CD4-positive, CD25-positive, alpha-beta regulatory T cell (primary cell): ENCODE results near the gene CFAP410. TPM values are rescaled to one million over a fixed set of nuclear protein-coding genes. Genes with fewer than 3 reads are reported as not detected.
"Not testable (repeated sequence)": the region's sequence is repeated elsewhere in the genome, so short reads cannot be mapped to it uniquely, and the experiment has no call there.

ENCODE experiments used
- ATAC-seq, 2 donors: fragments of 150-1000 bp; cut with Tn5 transposase; one replicate each; pipeline ENCODE4 v1.10.0; 2021; ENCODE audit warnings: low read depth in 2 of 2, moderate number of reproducible peaks in 2 of 2, moderate library complexity in 1 of 2
- DNase-seq, 3 donors: peaks; one replicate each; pipeline versions ENCODE4 v3.0.0 to v3.0.0-alpha.2; 2012 to 2022; ENCODE audit warnings: mixed read lengths in 1 of 3
- H3K27ac ChIP-seq: one replicate; pipeline ENCODE4 v1.7.0; 2013; ENCODE audit warnings: mild to moderate bottlenecking, low read length; ENCODE audit not compliant: insufficient read depth, poor library complexity, severe bottlenecking
- H3K27me3 ChIP-seq: one replicate; pipeline ENCODE4 v1.7.0; 2013; ENCODE audit warnings: low read length; ENCODE audit not compliant: control insufficient read depth, insufficient read depth
- H3K36me3 ChIP-seq: one replicate; pipeline ENCODE4 v1.7.0; 2013; ENCODE audit warnings: mild to moderate bottlenecking, low read length, moderate library complexity; ENCODE audit not compliant: control insufficient read depth, insufficient read depth
- H3K4me1 ChIP-seq: 2 replicates; pipeline ENCODE4 v1.7.0; 2013; ENCODE audit warnings: mild to moderate bottlenecking, low read length; ENCODE audit not compliant: insufficient read depth, control insufficient read depth, poor library complexity, severe bottlenecking
- H3K4me3 ChIP-seq: one replicate; pipeline ENCODE4 v1.7.0; 2013; ENCODE audit warnings: low read depth, mild to moderate bottlenecking, low read length, moderate library complexity
- H3K9me3 ChIP-seq, 2 experiments: 1 replicate in 1 of 2; 2 replicates in 1 of 2; pipeline ENCODE4 v1.7.0; 2013; ENCODE audit warnings: low read length in 2 of 2, mild to moderate bottlenecking in 1 of 2, moderate library complexity in 1 of 2; ENCODE audit not compliant: control insufficient read depth in 2 of 2
- H3K27ac Mint-ChIP-seq, 3 donors: one replicate each; pipeline ENCODE4 v1.8.0; 2020 to 2022; ENCODE audit warnings: mild to moderate bottlenecking in 3 of 3, mixed read lengths in 3 of 3, moderate library complexity in 2 of 3
- H3K27me3 Mint-ChIP-seq: one replicate; pipeline ENCODE4 v1.8.0; 2022; ENCODE audit warnings: mild to moderate bottlenecking, mixed read lengths
- H3K36me3 Mint-ChIP-seq: one replicate; pipeline ENCODE4 v1.8.0; 2020; ENCODE audit warnings: mixed read lengths
- H3K4me1 Mint-ChIP-seq, 4 donors: one replicate each; pipeline ENCODE4 v1.8.0; 2020 to 2022; ENCODE audit warnings: mixed read lengths in 4 of 4, mild to moderate bottlenecking in 1 of 4
- H3K4me3 Mint-ChIP-seq, 4 donors: one replicate each; pipeline ENCODE4 v1.8.0; 2020 to 2022; ENCODE audit warnings: mild to moderate bottlenecking in 4 of 4, mixed read lengths in 4 of 4, moderate library complexity in 3 of 4
- H3K9me3 Mint-ChIP-seq, 7 donors: one replicate each; pipeline ENCODE4 v1.8.0; 2020 to 2022; ENCODE audit warnings: mixed read lengths in 7 of 7, mild to moderate bottlenecking in 3 of 7, moderate library complexity in 2 of 7
- polyA plus RNA-seq, 4 donors: library from polyadenylated mRNA; unstranded; fragments of 300-500 nt; fragmentation: Illumina TruSeq; gene quantifications; one replicate each; pipeline ENCODE4 v1.2.3, GENCODE V29; 2021
- total RNA-seq: library from RNA; stranded (reverse); gene quantifications from one replicate; pipeline ENCODE4 v1.2.3, GENCODE V29; 2022

CFAP410 gene
- total and polyA plus RNA-seq, 5 donors from 2014 or later = 16.4 to 49.1 (median 17.2) TPM

DNA sequence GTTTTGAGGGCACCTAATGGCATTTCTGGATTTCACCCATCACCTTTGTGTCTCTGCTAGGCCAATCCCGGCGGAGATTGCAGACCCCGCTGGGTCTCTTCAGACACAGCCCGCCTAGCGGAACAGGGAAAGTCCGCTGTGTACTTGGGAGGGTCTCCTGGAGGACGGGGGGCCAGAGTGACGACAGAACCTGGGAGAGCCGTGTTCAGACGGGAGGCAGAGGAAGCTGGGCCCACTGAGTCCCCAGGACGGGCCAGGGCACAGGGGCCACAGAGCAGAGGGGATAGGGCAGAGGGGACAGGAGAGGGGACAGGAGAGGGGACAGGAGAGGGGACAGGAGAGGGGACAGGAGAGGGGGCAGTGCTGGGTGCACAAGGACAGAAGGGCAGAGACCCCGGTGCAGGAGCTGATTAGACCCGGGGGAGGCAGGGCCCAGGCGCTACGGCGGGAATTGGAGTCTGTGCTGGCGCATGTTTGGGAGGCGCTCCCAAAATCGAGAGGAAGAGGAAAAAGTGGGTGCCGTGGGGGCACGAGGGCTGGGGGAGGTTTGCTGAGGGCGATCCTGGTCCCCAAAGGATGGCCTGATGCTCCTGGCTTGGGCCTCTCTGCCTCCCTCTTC, 26.9 kb upstream of the CFAP410 start:
- no peaks in the 10 kb centered on the region for H3K27me3 ChIP-seq
- H3K4me3 ChIP-seq = no peak overlapping the region
- no peak for ATAC-seq
- H3K9me3 Mint-ChIP-seq = peaks cover 0 to 11% (median 6%) of the 10 kb centered on the region in 7 donors
- no peaks in the 10 kb centered on the region for H3K4me1 ChIP-seq
- H3K9me3 ChIP-seq = peaks cover 0 to 7% of the 10 kb centered on the region in 2 experiments
- H3K27ac ChIP-seq = no peak overlapping the region
- no peaks in the 10 kb centered on the region for H3K36me3 Mint-ChIP-seq
- no peak overlapping the region for H3K27ac Mint-ChIP-seq
- H3K27me3 Mint-ChIP-seq = peaks cover 5% of the 10 kb centered on the region
- no peaks in the 10 kb centered on the region for H3K36me3 ChIP-seq
- DNase-seq = no peak
- H3K4me3 Mint-ChIP-seq = no peak overlapping the region
- H3K4me1 Mint-ChIP-seq = peaks cover 0 to 5% (median 1%) of the 10 kb centered on the region in 4 donors

DNA sequence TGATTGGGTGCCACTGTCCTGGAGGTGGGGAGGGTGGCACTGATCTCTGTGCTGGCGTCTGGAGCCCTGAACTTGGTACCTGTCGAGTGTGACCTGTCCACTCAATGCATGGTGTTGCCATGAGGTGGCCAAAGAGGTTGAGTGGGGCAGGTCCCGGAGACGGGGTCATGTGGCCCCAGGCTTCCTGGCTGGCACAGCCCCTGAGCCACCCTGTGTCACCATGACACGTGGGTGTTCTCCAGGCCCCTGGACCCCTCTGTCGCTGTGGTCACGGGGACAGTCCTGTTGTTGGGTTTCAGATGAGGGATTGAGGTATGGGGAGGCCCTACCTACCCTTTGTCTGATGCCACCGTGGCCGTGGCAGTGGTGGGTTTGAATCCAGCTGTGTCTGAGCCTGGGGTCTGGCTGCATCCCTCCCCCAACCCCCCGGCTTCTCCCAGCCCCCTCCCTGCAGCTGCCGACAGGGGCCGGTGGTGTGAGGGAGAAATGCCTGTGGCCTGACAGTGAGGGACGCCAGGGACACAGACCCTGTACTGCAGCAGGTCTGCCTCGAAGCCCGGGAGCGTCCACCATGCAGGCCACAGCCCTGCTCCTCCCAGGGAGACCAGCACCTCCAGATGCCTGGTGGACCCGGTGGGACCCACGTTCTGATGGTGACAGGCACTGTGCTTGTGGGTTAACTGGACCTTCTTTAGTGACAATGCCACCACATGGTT, 26.2 kb upstream of the CFAP410 start:
- Histone ChIP-seq H3K4me3 (no peak overlapping the region), H3K36me3 (no peaks in the 10 kb centered on the region), H3K4me1 (no peaks in the 10 kb centered on the region), H3K27ac (no peak overlapping the region), H3K27me3 (no peaks in the 10 kb centered on the region), H3K9me3 (peaks cover 0 to 7% of the 10 kb centered on the region in 2 experiments)
- ATAC-seq = no peak
- DNase-seq = no peak
- Mint-ChIP-seq H3K4me1 (peaks cover 0 to 5% (median 2%) of the 10 kb centered on the region in 4 donors), H3K9me3 (peaks cover 0 to 11% (median 6%) of the 10 kb centered on the region in 7 donors), H3K27ac (no peak overlapping the region), H3K36me3 (no peaks in the 10 kb centered on the region), H3K4me3 (no peak overlapping the region), H3K27me3 (peaks cover 10% of the 10 kb centered on the region)

DNA sequence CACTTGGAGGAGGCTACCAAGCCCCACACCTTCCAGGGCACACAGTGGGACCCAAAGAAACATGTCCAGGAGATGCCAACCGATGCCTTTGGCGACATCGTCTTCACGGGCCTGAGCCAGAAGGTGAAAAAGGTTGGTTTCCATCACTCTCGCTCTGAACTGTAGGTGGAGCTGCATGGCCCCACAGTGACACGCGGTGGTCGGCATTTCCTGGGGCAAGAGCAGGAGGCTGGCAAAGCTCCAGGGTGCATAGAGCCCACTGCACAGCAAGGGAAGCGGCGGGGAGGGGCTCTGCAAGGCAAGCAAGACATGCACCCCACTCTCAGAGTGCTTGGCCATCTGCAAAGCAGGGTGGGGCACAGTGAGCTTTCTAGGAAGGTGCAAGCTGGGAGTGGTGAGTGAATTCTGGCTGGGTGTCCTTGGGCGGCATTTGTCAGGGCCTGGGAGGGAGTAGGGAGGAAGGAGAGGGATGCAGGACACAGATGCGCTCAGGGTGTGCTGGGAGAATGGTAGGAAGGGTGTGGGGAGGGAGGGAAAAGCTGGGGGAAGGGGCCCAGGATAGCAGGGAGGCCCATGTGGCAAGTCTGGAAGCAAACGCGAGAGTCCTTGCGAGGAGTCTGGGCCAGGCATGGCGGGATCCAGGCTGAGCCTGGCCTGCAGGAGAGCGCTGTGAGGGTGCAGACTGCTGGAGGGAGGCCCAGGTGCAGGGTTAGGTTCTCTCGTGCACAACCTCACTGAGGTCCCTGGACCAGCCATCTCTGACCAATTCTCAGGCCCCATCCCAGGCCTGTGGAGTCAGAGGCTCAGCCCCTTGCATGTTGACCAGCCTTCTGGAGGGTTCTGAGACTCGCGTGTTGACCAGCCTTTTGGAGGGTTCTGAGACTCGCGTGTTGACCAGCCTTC, 25.2 kb upstream of the CFAP410 start:
- no peaks in the 10 kb centered on the region for H3K36me3 ChIP-seq
- no peak overlapping the region for H3K4me3 ChIP-seq
- peaks cover 10% of the 10 kb centered on the region for H3K27me3 Mint-ChIP-seq
- DNase-seq (no peak), ATAC-seq (no peak)
- no peak overlapping the region for H3K4me3 Mint-ChIP-seq
- peaks cover 0 to 11% (median 6%) of the 10 kb centered on the region in 7 donors for H3K9me3 Mint-ChIP-seq
- H3K4me1 ChIP-seq = no peaks in the 10 kb centered on the region
- H3K27ac ChIP-seq = no peak overlapping the region
- H3K9me3 ChIP-seq = peaks cover 0 to 7% of the 10 kb centered on the region in 2 experiments
- no peaks in the 10 kb centered on the region for H3K27me3 ChIP-seq
- peaks cover 0 to 6% (median 5%) of the 10 kb centered on the region in 4 donors for H3K4me1 Mint-ChIP-seq
- no peaks in the 10 kb centered on the region for H3K36me3 Mint-ChIP-seq
- no peak overlapping the region for H3K27ac Mint-ChIP-seq

DNA sequence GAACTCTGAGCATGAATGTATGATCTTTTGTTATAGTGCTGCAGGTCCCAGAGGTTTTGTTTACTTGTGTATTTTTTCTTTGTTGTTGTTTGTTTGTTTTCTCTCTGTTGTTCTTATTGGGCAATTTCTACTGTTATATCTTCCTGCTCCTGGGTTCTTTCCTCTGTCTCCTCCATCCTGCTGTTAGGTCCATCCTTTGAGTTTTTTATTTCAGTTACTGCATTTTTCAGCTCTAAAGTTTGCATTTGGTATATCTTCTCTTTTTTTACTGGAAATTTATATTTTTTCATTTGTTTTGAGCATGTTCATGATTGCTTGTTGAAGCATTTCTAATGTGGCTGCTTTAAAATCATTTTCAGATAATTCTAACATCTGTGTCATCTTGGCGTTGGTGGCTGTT, 24.1 kb upstream of the CFAP410 start:
- no peaks in the 10 kb centered on the region for H3K27me3 ChIP-seq
- Mint-ChIP-seq H3K4me1 (peaks cover 0 to 10% (median 5%) of the 10 kb centered on the region in 4 donors), H3K4me3 (no peak overlapping the region), H3K36me3 (no peaks in the 10 kb centered on the region), H3K9me3 (peaks cover 0 to 11% (median 6%) of the 10 kb centered on the region in 7 donors), H3K27me3 (peaks cover 13% of the 10 kb centered on the region), H3K27ac (no peak overlapping the region)
- H3K36me3 ChIP-seq = no peaks in the 10 kb centered on the region
- no peaks in the 10 kb centered on the region for H3K4me1 ChIP-seq
- no peak for ATAC-seq
- DNase-seq = no peak
- H3K4me3 ChIP-seq = no peak overlapping the region
- H3K9me3 ChIP-seq = peaks cover 0 to 7% of the 10 kb centered on the region in 2 experiments
- no peak overlapping the region for H3K27ac ChIP-seq

DNA sequence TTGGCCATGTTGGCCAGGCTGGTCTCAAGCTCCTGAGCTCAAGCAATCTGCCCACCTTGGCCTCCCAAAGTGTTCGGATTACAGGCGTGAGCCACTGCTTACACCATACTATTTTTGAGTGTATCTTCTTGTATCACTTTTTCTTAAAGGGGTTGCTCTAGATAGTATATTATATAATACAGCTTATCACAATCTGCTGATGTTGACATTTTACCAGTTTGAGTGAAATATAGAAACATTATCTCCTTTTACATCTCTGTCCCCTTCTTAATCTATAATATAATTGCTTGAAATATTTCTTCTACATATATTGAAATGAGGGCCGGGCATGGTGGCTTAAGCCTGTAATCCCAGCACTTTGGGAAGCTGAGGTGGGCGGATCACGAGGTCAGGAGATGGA, 22.7 kb upstream of the CFAP410 start:
- H3K36me3 ChIP-seq, H3K27ac ChIP-seq, H3K36me3 Mint-ChIP-seq, H3K4me3 ChIP-seq, H3K27me3 Mint-ChIP-seq, ATAC-seq, H3K4me3 Mint-ChIP-seq, H3K4me1 Mint-ChIP-seq, H3K27ac Mint-ChIP-seq, H3K4me1 ChIP-seq, DNase-seq, H3K27me3 ChIP-seq, H3K9me3 ChIP-seq: not testable (repeated sequence)
- peaks cover 0 to 11% (median 6%) of the 10 kb centered on the region in 7 donors for H3K9me3 Mint-ChIP-seq

DNA sequence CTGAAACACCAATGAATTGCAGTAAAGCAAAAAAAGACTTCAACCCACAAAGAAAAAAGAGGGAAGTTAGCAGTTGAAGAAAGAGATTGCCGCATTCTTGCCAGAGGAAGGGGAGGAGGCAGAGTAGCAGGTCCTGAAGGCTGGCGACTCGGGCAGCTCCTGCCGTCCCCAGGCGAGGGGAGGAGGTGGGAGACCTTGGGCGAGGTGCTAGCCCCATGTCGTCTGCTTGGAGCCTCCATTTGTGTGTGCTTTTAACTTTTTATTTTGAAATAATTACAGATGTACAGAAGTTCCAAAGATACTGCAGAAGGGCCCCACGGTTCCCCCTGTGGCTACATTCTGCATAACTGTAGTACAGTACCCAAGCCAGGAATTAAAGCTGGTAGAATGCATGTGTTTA, 21.0 kb upstream of the CFAP410 start:
- Histone ChIP-seq H3K36me3 (no peaks in the 10 kb centered on the region), H3K4me3 (no peak overlapping the region), H3K9me3 (peaks cover 0 to 7% of the 10 kb centered on the region in 2 experiments), H3K27me3 (no peaks in the 10 kb centered on the region), H3K27ac (no peak overlapping the region), H3K4me1 (no peaks in the 10 kb centered on the region)
- DNase-seq (no peak), ATAC-seq (peak in 1 of 2 donors; percentile 44)
- Mint-ChIP-seq H3K27ac (no peak overlapping the region), H3K36me3 (no peaks in the 10 kb centered on the region), H3K4me1 (peaks cover 0 to 20% (median 11%) of the 10 kb centered on the region in 4 donors), H3K4me3 (no peak overlapping the region), H3K27me3 (peaks cover 9% of the 10 kb centered on the region), H3K9me3 (peaks cover 0 to 11% (median 6%) of the 10 kb centered on the region in 7 donors)

DNA sequence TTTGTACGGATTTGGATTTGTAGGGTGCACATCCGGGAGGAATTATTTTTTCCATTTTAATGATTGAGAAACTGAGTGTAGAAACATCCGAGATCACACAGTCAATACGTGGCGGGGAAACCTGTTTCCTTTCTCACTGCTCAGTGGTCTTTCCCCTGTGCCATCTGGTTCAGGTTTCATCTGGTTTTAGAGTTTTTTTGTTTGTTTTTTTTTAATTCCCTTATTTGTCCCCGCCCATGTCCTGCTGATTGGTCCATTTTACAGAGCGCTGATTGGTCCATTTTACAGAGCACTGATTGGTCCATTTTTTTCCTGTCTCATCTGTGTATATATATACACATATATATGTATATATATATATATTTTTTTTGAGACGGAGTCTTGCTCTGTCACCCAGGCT, 20.2 kb upstream of the CFAP410 start:
- Histone ChIP-seq H3K27me3 (no peaks in the 10 kb centered on the region), H3K27ac (no peak overlapping the region), H3K36me3 (no peaks in the 10 kb centered on the region), H3K4me3 (no peak overlapping the region), H3K4me1 (peaks cover 3% of the 10 kb centered on the region), H3K9me3 (peaks cover 0 to 7% of the 10 kb centered on the region in 2 experiments)
- DNase-seq = no peak
- ATAC-seq = no peak
- Mint-ChIP-seq H3K36me3 (no peaks in the 10 kb centered on the region), H3K9me3 (peaks cover 0 to 11% (median 6%) of the 10 kb centered on the region in 7 donors), H3K4me1 (peaks cover 0 to 28% (median 12%) of the 10 kb centered on the region in 4 donors), H3K27ac (no peak overlapping the region), H3K27me3 (peaks cover 9% of the 10 kb centered on the region), H3K4me3 (no peak overlapping the region)
